CD4-positive, CD25-positive, alpha-beta regulatory T cell (primary cell): ENCODE results near the gene ARHGAP25. TPM values are rescaled to one million over a fixed set of nuclear protein-coding genes. Genes with fewer than 3 reads are reported as not detected.

Source experiments
- ATAC-seq, 2 donors: fragments of 150-1000 bp; cut with Tn5 transposase; one replicate each; pipeline ENCODE4 v1.10.0; 2021; ENCODE audit warnings: low read depth in 2 of 2, moderate number of reproducible peaks in 2 of 2, moderate library complexity in 1 of 2
- DNase-seq, 3 donors: peaks; one replicate each; pipeline versions ENCODE4 v3.0.0 to v3.0.0-alpha.2; 2012 to 2022; ENCODE audit warnings: mixed read lengths in 1 of 3
- H3K27ac ChIP-seq: one replicate; pipeline ENCODE4 v1.7.0; 2013; ENCODE audit warnings: mild to moderate bottlenecking, low read length; ENCODE audit not compliant: insufficient read depth, poor library complexity, severe bottlenecking
- H3K27me3 ChIP-seq: one replicate; pipeline ENCODE4 v1.7.0; 2013; ENCODE audit warnings: low read length; ENCODE audit not compliant: control insufficient read depth, insufficient read depth
- H3K36me3 ChIP-seq: one replicate; pipeline ENCODE4 v1.7.0; 2013; ENCODE audit warnings: mild to moderate bottlenecking, low read length, moderate library complexity; ENCODE audit not compliant: control insufficient read depth, insufficient read depth
- H3K4me1 ChIP-seq: 2 replicates; pipeline ENCODE4 v1.7.0; 2013; ENCODE audit warnings: mild to moderate bottlenecking, low read length; ENCODE audit not compliant: insufficient read depth, control insufficient read depth, poor library complexity, severe bottlenecking
- H3K4me3 ChIP-seq: one replicate; pipeline ENCODE4 v1.7.0; 2013; ENCODE audit warnings: low read depth, mild to moderate bottlenecking, low read length, moderate library complexity
- H3K9me3 ChIP-seq, 2 experiments: 1 replicate in 1 of 2; 2 replicates in 1 of 2; pipeline ENCODE4 v1.7.0; 2013; ENCODE audit warnings: low read length in 2 of 2, mild to moderate bottlenecking in 1 of 2, moderate library complexity in 1 of 2; ENCODE audit not compliant: control insufficient read depth in 2 of 2
- H3K27ac Mint-ChIP-seq, 3 donors: one replicate each; pipeline ENCODE4 v1.8.0; 2020 to 2022; ENCODE audit warnings: mild to moderate bottlenecking in 3 of 3, mixed read lengths in 3 of 3, moderate library complexity in 2 of 3
- H3K27me3 Mint-ChIP-seq: one replicate; pipeline ENCODE4 v1.8.0; 2022; ENCODE audit warnings: mild to moderate bottlenecking, mixed read lengths
- H3K36me3 Mint-ChIP-seq: one replicate; pipeline ENCODE4 v1.8.0; 2020; ENCODE audit warnings: mixed read lengths
- H3K4me1 Mint-ChIP-seq, 4 donors: one replicate each; pipeline ENCODE4 v1.8.0; 2020 to 2022; ENCODE audit warnings: mixed read lengths in 4 of 4, mild to moderate bottlenecking in 1 of 4
- H3K4me3 Mint-ChIP-seq, 4 donors: one replicate each; pipeline ENCODE4 v1.8.0; 2020 to 2022; ENCODE audit warnings: mild to moderate bottlenecking in 4 of 4, mixed read lengths in 4 of 4, moderate library complexity in 3 of 4
- H3K9me3 Mint-ChIP-seq, 7 donors: one replicate each; pipeline ENCODE4 v1.8.0; 2020 to 2022; ENCODE audit warnings: mixed read lengths in 7 of 7, mild to moderate bottlenecking in 3 of 7, moderate library complexity in 2 of 7
- polyA plus RNA-seq, 4 donors: library from polyadenylated mRNA; unstranded; fragments of 300-500 nt; fragmentation: Illumina TruSeq; gene quantifications; one replicate each; pipeline ENCODE4 v1.2.3, GENCODE V29; 2021
- total RNA-seq: library from RNA; stranded (reverse); gene quantifications from one replicate; pipeline ENCODE4 v1.2.3, GENCODE V29; 2022

Gene ARHGAP25
- total and polyA plus RNA-seq, 5 donors from 2014 or later, result 97.8 to 148 (median 135) TPM

- peaks cover 94% of the 10 kb centered on the region for H3K4me1 ChIP-seq
- H3K9me3 ChIP-seq, result no peaks in the 10 kb centered on the region
- peaks cover 5% of the 10 kb centered on the region for H3K36me3 ChIP-seq
- DNase-seq, result peak in 2 of 3 donors; percentile 34 to 66
- peak overlapping the region; percentile 66 to 75 (median 74) for H3K4me3 Mint-ChIP-seq
- ATAC-seq, result peak in 1 of 2 donors; percentile 6
- peaks cover 60 to 99% (median 85%) of the 10 kb centered on the region in 4 donors for H3K4me1 Mint-ChIP-seq
- peak overlapping the region; percentile 82 to 85 (median 85) for H3K27ac Mint-ChIP-seq
- H3K9me3 Mint-ChIP-seq, result peaks cover 0 to 1% (median 0%) of the 10 kb centered on the region in 7 donors
- peaks cover 35% of the 10 kb centered on the region for H3K36me3 Mint-ChIP-seq
- H3K27me3 Mint-ChIP-seq, result peaks cover 7% of the 10 kb centered on the region
- peak overlapping the region; percentile 88 for H3K4me3 ChIP-seq
- H3K27me3 ChIP-seq, result no peaks in the 10 kb centered on the region
- peak overlapping the region; percentile 95 for H3K27ac ChIP-seq
These were observed 28.1 kb downstream of the ARHGAP25 start for GRCh38 chr2:68762665-68763064.

GRCh38 chr2:68764041-68764805 is 29.6 kb downstream of the ARHGAP25 start:
- Mint-ChIP-seq H3K36me3 (peaks cover 22% of the 10 kb centered on the region), H3K27me3 (peaks cover 7% of the 10 kb centered on the region), H3K9me3 (peaks cover 0 to 1% (median 0%) of the 10 kb centered on the region in 7 donors), H3K4me1 (peaks cover 54 to 99% (median 83%) of the 10 kb centered on the region in 4 donors), H3K27ac (peak overlapping the region; percentile 96 to 100 (median 99)), H3K4me3 (peak overlapping the region; percentile 75 to 98 (median 90))
- H3K9me3 ChIP-seq, result no peaks in the 10 kb centered on the region
- peak overlapping the region; percentile 95 for H3K27ac ChIP-seq
- peak overlapping the region; percentile 88 for H3K4me3 ChIP-seq
- DNase-seq (no peak), ATAC-seq (no peak)
- peaks cover 2% of the 10 kb centered on the region for H3K36me3 ChIP-seq
- peaks cover 95% of the 10 kb centered on the region for H3K4me1 ChIP-seq
- no peaks in the 10 kb centered on the region for H3K27me3 ChIP-seq

- peak overlapping the region; percentile 96 to 100 (median 99) for H3K27ac Mint-ChIP-seq
- ATAC-seq (no peak), DNase-seq (peak in 2 of 3 donors; percentile 39 to 52)
- Histone ChIP-seq H3K36me3 (peaks cover 2% of the 10 kb centered on the region), H3K4me3 (peak overlapping the region; percentile 88), H3K4me1 (peaks cover 95% of the 10 kb centered on the region), H3K9me3 (no peaks in the 10 kb centered on the region), H3K27ac (peak overlapping the region; percentile 95), H3K27me3 (no peaks in the 10 kb centered on the region)
- H3K27me3 Mint-ChIP-seq, result peaks cover 7% of the 10 kb centered on the region
- H3K36me3 Mint-ChIP-seq, result peaks cover 20% of the 10 kb centered on the region
- peaks cover 0 to 1% (median 0%) of the 10 kb centered on the region in 7 donors for H3K9me3 Mint-ChIP-seq
- peak overlapping the region; percentile 75 to 98 (median 90) for H3K4me3 Mint-ChIP-seq
- peaks cover 49 to 99% (median 84%) of the 10 kb centered on the region in 4 donors for H3K4me1 Mint-ChIP-seq
These were observed 30.2 kb downstream of the ARHGAP25 start for GRCh38 chr2:68764806-68765311.

- Mint-ChIP-seq H3K4me1 (peaks cover 53 to 99% (median 87%) of the 10 kb centered on the region in 4 donors), H3K9me3 (peaks cover 0 to 2% (median 0%) of the 10 kb centered on the region in 7 donors), H3K4me3 (peak overlapping the region; percentile 75 to 91 (median 90)), H3K36me3 (peaks cover 17% of the 10 kb centered on the region), H3K27me3 (peaks cover 7% of the 10 kb centered on the region), H3K27ac (peak overlapping the region; percentile 99 to 100 (median 99))
- peak overlapping the region; percentile 95 for H3K27ac ChIP-seq
- peak overlapping the region; percentile 88 for H3K4me3 ChIP-seq
- peaks cover 2% of the 10 kb centered on the region for H3K36me3 ChIP-seq
- ATAC-seq, result no peak
- no peak for DNase-seq
- no peaks in the 10 kb centered on the region for H3K9me3 ChIP-seq
- peaks cover 100% of the 10 kb centered on the region for H3K4me1 ChIP-seq
- H3K27me3 ChIP-seq, result no peaks in the 10 kb centered on the region
These were observed 31.2 kb downstream of the ARHGAP25 start for GRCh38 chr2:68765739-68766375.

- H3K4me3 Mint-ChIP-seq, result peak overlapping the region; percentile 75 to 91 (median 90)
- peaks cover 0 to 2% (median 0%) of the 10 kb centered on the region in 7 donors for H3K9me3 Mint-ChIP-seq
- Histone ChIP-seq H3K27me3 (no peaks in the 10 kb centered on the region), H3K4me3 (peak overlapping the region; percentile 88), H3K4me1 (peaks cover 100% of the 10 kb centered on the region), H3K9me3 (no peaks in the 10 kb centered on the region), H3K36me3 (peaks cover 2% of the 10 kb centered on the region), H3K27ac (peak overlapping the region; percentile 95)
- H3K27me3 Mint-ChIP-seq, result peaks cover 7% of the 10 kb centered on the region
- H3K36me3 Mint-ChIP-seq, result peaks cover 14% of the 10 kb centered on the region
- H3K4me1 Mint-ChIP-seq, result peaks cover 52 to 99% (median 87%) of the 10 kb centered on the region in 4 donors
- ATAC-seq, result peak; percentile 75 to 79
- peak overlapping the region; percentile 99 to 100 (median 99) for H3K27ac Mint-ChIP-seq
- DNase-seq, result peak; percentile 60 to 92 (median 78)
These were observed 31.8 kb downstream of the ARHGAP25 start for GRCh38 chr2:68766376-68766845.

GRCh38 chr2:68767031-68767961 is 32.7 kb downstream of the ARHGAP25 start:
- peak; percentile 58 to 62 for ATAC-seq
- Histone ChIP-seq H3K4me1 (peaks cover 100% of the 10 kb centered on the region), H3K27ac (peak overlapping the region; percentile 95), H3K27me3 (no peaks in the 10 kb centered on the region), H3K36me3 (peaks cover 5% of the 10 kb centered on the region), H3K4me3 (peak overlapping the region; percentile 88), H3K9me3 (no peaks in the 10 kb centered on the region)
- peaks cover 43 to 99% (median 87%) of the 10 kb centered on the region in 4 donors for H3K4me1 Mint-ChIP-seq
- H3K27ac Mint-ChIP-seq, result peak overlapping the region; percentile 99 to 100 (median 99)
- DNase-seq, result peak; percentile 49 to 89 (median 61)
- H3K36me3 Mint-ChIP-seq, result peaks cover 15% of the 10 kb centered on the region
- H3K27me3 Mint-ChIP-seq, result peaks cover 7% of the 10 kb centered on the region
- peaks cover 0 to 2% (median 0%) of the 10 kb centered on the region in 7 donors for H3K9me3 Mint-ChIP-seq
- peak overlapping the region; percentile 75 to 91 (median 90) for H3K4me3 Mint-ChIP-seq
